Measurements from ENCODE around the gene ZC3H12D. TPM values are rescaled to one million over a fixed set of nuclear protein-coding genes. Genes with fewer than 3 reads are reported as not detected.

Gene ZC3H12D
- total RNA-seq, 6 experiments from 2014 or later: 0.05 to 0.16 (median 0.10) TPM; not detected in 2

DNA sequence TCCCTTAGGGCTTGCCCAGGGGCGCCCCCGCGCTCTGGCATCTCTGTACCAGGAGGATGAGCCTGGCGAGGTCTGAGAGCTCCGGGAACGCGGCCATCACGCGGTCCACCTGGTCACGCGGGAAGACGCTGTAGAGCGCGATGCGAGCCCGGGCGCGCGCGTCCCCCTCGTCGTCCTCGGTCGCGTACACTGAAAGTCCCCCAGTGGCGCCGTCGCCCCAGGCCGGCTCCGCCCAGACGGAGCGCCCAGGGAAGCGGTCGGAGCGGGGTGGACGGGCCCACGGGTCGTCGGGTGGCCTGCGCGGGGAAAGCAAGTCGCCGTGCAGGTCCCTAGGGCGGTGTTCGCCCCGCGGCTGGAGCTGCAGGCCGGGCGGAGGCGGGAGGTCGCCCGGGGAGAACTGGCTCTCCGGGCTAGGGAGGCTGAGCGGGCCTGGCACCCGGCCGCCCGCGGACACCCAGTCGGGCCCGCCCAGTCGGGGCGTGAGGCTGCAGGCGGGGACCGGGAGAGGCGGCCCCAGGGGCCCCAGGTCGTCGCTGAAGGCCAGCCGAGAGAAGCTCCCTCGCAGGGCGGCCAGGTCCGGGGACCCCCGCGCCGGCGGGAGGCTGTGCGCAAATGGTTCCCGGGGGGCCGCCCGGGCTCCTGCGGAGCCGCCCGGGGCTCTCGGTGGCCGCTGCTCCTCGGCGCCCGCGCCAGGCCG is 34.0 kb downstream of the ZC3H12D start:
- DNase-seq: no peak
- TF ChIP-seq, protein P1, sequence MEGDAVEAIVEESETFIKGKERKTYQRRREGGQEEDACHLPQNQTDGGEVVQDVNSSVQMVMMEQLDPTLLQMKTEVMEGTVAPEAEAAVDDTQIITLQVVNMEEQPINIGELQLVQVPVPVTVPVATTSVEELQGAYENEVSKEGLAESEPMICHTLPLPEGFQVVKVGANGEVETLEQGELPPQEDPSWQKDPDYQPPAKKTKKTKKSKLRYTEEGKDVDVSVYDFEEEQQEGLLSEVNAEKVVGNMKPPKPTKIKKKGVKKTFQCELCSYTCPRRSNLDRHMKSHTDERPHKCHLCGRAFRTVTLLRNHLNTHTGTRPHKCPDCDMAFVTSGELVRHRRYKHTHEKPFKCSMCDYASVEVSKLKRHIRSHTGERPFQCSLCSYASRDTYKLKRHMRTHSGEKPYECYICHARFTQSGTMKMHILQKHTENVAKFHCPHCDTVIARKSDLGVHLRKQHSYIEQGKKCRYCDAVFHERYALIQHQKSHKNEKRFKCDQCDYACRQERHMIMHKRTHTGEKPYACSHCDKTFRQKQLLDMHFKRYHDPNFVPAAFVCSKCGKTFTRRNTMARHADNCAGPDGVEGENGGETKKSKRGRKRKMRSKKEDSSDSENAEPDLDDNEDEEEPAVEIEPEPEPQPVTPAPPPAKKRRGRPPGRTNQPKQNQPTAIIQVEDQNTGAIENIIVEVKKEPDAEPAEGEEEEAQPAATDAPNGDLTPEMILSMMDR (IDR thresholded peaks at IDR 0.05): no peak
- peaks cover 28% of the 10 kb centered on the region for H3K27me3 Mint-ChIP-seq (ENCODE audit: insufficient read depth)
- no peak overlapping the region for H3K4me3 Mint-ChIP-seq
- no peaks in the 10 kb centered on the region for H3K9me3 Mint-ChIP-seq
- peaks cover 20% of the 10 kb centered on the region for H3K4me1 Mint-ChIP-seq (ENCODE audit: low read depth)
- H3K27ac Mint-ChIP-seq: no peak overlapping the region
- H3K36me3 Mint-ChIP-seq (ENCODE audit: low read depth): no peaks in the 10 kb centered on the region

DNA sequence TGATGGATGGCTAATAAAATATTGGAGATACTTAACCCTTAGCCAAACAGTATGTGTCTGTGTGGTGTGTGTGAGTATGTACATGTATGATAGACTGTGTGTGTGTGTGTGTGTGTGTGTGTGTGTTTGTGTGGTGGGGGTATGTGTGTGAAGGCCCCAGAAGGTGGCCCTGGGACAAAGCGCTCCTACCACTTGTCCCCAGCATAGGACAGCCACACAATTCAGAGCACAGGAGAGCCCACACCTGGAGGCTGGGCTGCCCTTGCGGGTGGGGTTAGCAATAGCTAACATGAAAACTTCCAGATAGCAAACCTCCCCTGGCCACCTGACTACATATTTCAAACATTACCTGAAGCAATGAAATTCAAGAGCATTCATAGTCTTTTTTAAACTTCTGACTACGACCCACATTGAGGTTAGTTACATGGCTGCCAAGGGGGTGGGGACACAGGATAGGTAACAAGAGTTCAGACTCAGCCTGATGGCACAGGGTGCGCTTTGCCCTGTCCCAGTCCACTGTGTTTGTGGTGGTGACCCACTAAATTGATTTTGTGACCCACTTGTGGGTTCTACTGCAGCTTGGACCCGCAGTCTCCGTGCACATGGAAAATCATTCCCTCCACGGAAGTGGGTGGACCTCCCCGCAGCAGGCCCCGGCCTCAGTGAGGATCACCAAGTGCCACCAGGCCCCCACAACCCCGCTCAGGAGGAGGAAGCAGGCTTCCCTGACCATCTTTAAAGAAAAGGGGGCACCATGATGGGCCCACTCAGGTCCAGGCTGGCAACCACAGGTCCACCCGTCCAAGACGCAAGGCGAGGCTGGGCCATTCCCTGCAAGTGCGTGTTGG is 34.8 kb downstream of the ZC3H12D start:
- TF ChIP-seq, protein P1 (IDR thresholded peaks at IDR 0.05): no peak
- Mint-ChIP-seq H3K27me3 (ENCODE audit: insufficient read depth) (peaks cover 23% of the 10 kb centered on the region), H3K4me3 (no peak overlapping the region)

DNA sequence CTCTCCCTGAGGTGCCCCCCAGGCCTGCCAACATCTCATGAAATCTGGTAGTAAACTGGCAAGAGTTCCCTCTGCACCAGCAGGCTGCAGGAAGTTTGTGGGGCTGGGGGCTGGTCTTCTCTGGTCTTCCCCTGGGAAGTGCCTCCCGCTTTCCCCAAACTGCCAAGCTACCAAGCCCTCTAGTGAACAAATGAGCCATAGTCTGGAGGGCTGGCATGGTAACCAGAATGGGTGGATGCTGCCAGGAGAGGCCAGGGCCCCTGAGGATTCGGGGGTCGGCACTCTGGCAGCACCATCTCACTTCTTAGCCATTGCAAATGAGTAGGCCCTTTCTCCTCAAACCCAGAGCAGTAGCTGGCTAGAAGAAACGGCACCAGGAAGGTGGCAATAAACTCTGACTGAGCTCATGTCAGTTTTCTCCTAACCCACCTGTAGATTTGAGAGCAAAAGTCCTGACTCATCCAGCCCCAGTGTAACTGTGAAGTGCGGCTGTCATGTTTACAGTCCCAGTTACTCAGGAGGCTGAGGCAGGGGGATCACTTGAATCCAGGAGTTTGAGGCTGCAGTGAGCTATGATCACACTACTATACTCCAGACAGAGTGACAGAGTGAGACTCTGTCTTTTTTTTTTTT is 35.9 kb downstream of the ZC3H12D start:
- Mint-ChIP-seq H3K4me3 (no peak overlapping the region), H3K9me3 (no peaks in the 10 kb centered on the region), H3K36me3 (ENCODE audit: low read depth) (no peaks in the 10 kb centered on the region), H3K27ac (no peak overlapping the region), H3K4me1 (ENCODE audit: low read depth) (peaks cover 7% of the 10 kb centered on the region), H3K27me3 (ENCODE audit: insufficient read depth) (peaks cover 22% of the 10 kb centered on the region)
- TF ChIP-seq, protein P1 (IDR thresholded peaks at IDR 0.05): no peak
- DNase-seq: no peak

More for the DNA sequence above, 34.8 kb downstream of the ZC3H12D start:
- no peaks in the 10 kb centered on the region for H3K36me3 Mint-ChIP-seq (ENCODE audit: low read depth)
- no peak overlapping the region for H3K27ac Mint-ChIP-seq
- H3K9me3 Mint-ChIP-seq: no peaks in the 10 kb centered on the region
- DNase-seq: no peak
- peaks cover 15% of the 10 kb centered on the region for H3K4me1 Mint-ChIP-seq (ENCODE audit: low read depth)

DNA sequence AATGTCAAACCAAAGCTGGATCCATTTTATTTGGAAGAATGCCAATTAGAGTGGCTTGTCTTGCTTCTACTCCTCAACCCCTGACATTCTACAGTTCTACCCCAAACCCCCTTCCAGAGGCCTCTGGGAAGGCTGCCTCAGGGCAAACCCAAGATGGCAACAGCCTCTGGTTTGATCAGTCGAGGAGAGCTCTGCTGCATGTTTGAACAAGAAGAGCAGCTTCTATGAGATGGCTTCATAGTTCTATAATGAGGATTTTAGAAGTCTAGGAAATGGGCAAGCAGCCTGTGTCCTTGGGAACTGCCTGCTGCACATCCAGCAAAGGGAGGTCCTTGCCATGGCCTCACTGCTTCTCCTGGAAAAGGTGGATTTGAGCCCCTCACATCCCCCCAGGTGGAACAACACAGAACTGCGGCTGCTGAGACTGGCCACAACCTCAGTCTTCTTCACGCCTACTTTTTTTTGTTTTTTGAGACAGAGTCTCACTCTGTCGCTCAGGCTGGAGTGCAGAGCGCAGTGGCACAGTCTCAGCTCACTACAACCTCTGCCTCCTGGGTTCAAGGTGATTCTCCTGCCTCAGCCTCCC is 37.9 kb downstream of the ZC3H12D start:
- Mint-ChIP-seq H3K27me3 (ENCODE audit: insufficient read depth) (peaks cover 26% of the 10 kb centered on the region), H3K9me3 (no peaks in the 10 kb centered on the region), H3K36me3 (ENCODE audit: low read depth) (no peaks in the 10 kb centered on the region), H3K4me1 (ENCODE audit: low read depth) (peaks cover 10% of the 10 kb centered on the region), H3K4me3 (no peak overlapping the region), H3K27ac (no peak overlapping the region)
- DNase-seq: no peak
- TF ChIP-seq, protein P1 (IDR thresholded peaks at IDR 0.05): no peak

DNA sequence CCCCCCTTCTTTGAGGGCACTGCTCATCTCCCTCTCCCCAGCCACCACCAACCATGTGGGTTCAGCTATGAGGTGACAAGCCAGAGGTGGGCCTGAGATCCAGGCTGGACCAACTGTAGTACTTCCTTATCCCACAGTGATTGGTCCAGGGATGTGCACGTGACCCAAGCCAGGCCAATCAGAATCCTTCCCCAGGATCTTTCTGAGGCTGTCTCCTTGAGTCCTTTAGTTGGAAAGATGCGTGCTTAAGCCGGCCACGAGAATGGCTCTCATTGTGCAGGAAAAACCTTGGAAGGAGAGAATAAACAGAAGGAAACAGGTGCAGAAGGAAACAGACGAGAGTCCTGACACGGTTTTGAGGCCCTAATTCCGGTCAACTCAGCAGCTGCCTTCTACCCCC is 39.2 kb downstream of the ZC3H12D start:
- Mint-ChIP-seq H3K9me3 (no peaks in the 10 kb centered on the region), H3K36me3 (ENCODE audit: low read depth) (no peaks in the 10 kb centered on the region), H3K4me1 (ENCODE audit: low read depth) (peaks cover 19% of the 10 kb centered on the region), H3K27ac (no peak overlapping the region), H3K4me3 (no peak overlapping the region), H3K27me3 (ENCODE audit: insufficient read depth) (peaks cover 26% of the 10 kb centered on the region)
- TF ChIP-seq, protein P1 (IDR thresholded peaks at IDR 0.05): no peak
- no peak for DNase-seq
